ENCODE data around the gene UBR2. TPM values are rescaled to one million over a fixed set of nuclear protein-coding genes. Genes with fewer than 3 reads are reported as not detected.

Gene UBR2
- total RNA-seq (2016; rRNA removed; fragmentation: Illumina TruSeq; extraction: Trizol) (29.3 and 39.3 TPM in 2 replicates), polyA plus RNA-seq (2011; rRNA removed) (14.8 and 17.6 TPM in 2 replicates), polyA minus RNA-seq (2011; rRNA and poly(A)+ RNA removed; ENCODE audit: low replicate concordance) (16.4 and 17.3 TPM in 2 replicates), Bru-seq, nascent RNA (percentile 86 among the genes with signal in this experiment), BruChase-seq, experiment 1, labeled RNA remaining after a 6-hour chase (percentile 86 among the genes with signal in this experiment), BruChase-seq, experiment 2, labeled RNA remaining after a 2-hour chase (percentile 86 among the genes with signal in this experiment)
- total RNA-seq (2016; cell fraction: cytosol; rRNA removed; fragmentation: Illumina TruSeq; extraction: Trizol; ENCODE audit: low read depth), result 4.9 and 5.0 TPM in 2 replicates
- 28.5 and 36.6 TPM in 2 replicates for total RNA-seq (2016; cell fraction: insoluble cytoplasmic fraction; rRNA removed; fragmentation: Illumina TruSeq; extraction: Trizol)
- total RNA-seq (2016; cell fraction: membrane; rRNA removed; fragmentation: Illumina TruSeq; extraction: Trizol), result 5.9 and 6.6 TPM in 2 replicates
- 33.6 and 38.5 TPM in 2 replicates for total RNA-seq (2016; cell fraction: nucleus; rRNA removed; fragmentation: Illumina TruSeq; extraction: Trizol)
- polyA plus RNA-seq (2011; cell fraction: cytosol; rRNA removed), result 6.1 and 9.3 TPM in 2 replicates
- polyA plus RNA-seq (2011; cell fraction: nucleus; rRNA removed), result 21.6 and 22.5 TPM in 2 replicates
- 11.2 and 13.1 TPM in 2 replicates for polyA plus RNA-seq (2012)
- 0.72 and 0.75 TPM in 2 replicates for polyA plus RNA-seq (2016; cell fraction: cytosol; fragmentation: Illumina TruSeq; extraction: Trizol; ENCODE audit: low read depth)
- 14.8 and 15.8 TPM in 2 replicates for polyA plus RNA-seq (2016; cell fraction: insoluble cytoplasmic fraction; fragmentation: Illumina TruSeq; extraction: Trizol; ENCODE audit: low read depth)
- polyA plus RNA-seq (2016; cell fraction: membrane; fragmentation: Illumina TruSeq; extraction: Trizol; ENCODE audit: low read depth), result 1.4 and 1.5 TPM in 2 replicates
- 28.2 and 31.8 TPM in 2 replicates for polyA plus RNA-seq (2016; cell fraction: nucleus; fragmentation: Illumina TruSeq; extraction: Trizol; ENCODE audit: insufficient read depth, low read depth)
- 17.6 and 20.7 TPM in 2 replicates for polyA minus RNA-seq (2011; cell fraction: cytosol; rRNA and poly(A)+ RNA removed)
- 50.2 and 58.7 TPM in 2 replicates for polyA minus RNA-seq (2011; cell fraction: nucleus; rRNA and poly(A)+ RNA removed)
- long read RNA-seq, experiment 1, partial matches to known transcripts, result 6 of 9 reads
- long read RNA-seq, experiment 1, other reads (novel, unspliced or antisense), result 3 of 9 reads
- long read RNA-seq, experiment 2, full-length matches to known transcripts, result 6 of 37 reads
- long read RNA-seq, experiment 2, partial matches to known transcripts, result 18 of 37 reads
- long read RNA-seq, experiment 2, other reads (novel, unspliced or antisense), result 13 of 37 reads

DNA sequence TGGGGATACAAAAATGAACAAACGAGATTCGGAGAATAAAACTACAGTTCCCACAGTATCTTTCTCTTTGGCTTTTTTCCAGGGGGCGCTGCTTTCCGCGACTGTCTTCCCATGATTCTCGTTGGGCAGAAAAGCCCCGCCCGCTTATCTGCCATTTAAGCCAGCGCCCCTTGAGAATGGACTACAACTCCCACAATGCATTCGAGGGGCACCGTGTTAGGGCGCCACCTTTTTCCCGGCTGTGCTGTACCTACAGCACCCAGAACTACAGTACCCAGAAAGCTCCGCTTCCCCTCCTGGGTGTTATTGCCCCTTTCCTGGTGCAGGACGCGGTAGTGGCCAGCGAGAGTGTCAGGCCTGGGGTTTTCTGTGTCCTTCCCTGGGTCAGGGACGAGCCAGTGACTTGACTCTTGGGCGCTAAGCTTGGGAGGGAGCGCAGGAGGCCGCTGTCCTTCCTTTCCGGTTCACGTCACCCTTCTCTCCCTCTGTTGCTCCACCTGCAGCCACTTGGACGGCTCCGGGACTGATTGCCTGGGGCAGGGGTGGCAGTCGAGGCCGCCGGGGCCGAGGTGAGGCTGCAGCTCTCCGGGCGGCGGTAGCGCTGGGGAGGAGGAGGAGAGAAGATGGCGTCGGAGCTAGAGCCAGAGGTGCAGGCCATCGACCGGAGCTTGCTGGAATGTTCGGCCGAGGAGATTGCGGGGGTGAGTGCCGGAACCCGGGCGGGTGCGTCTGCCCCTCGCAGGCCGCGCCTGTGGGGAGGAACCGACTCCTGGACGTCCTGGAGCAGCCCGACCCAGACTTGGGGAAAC is at the start of gene UBR2:
Gene UBR2, plus strand, starts transcription at position 333 of the 809 bp plus-strand sequence. Its CDS starts 291 bp downstream, at position 624.
- Histone ChIP-seq H3K4me2 (ENCODE audit: low read depth, low read length) (peak within 1 kb of the TSS; percentile 90), H3K4me3 (replicated peaks in 1 of 3; ENCODE audit: insufficient read depth in 1 of 3, low read depth in 2 of 3, low read length in 3 of 3) (peak within 1 kb of the TSS; percentile 95 to 99 (median 96)), H4K20me1 (ENCODE audit: insufficient read depth, low read length) (0 out of 2 replicates have a peak, but pooled peaks cover 16% of the 10 kb centered on the region), H2AFZ (ENCODE audit: low read length) (peak within 1 kb of the TSS; percentile 30), H3K27me3 (ENCODE audit: control insufficient read depth in 1 of 2, insufficient read depth in 2 of 2, low read length in 2 of 2) (peaks cover 0 to 5% of the 10 kb centered on the region in 2 experiments; a peak in 1 of 5 replicates), H3K79me2 (ENCODE audit: insufficient read depth, low read length) (peaks cover 42% of the 10 kb centered on the region), H3K9ac (ENCODE audit: insufficient read depth, low read depth, low read length) (peak within 1 kb of the TSS; percentile 93), H3K9me3 (ENCODE audit: low read length) (no peaks in the 10 kb centered on the region), H3K27ac (ENCODE audit: extremely low read length, insufficient read depth, low read length) (peak within 1 kb of the TSS; percentile 93), H3K36me3 (replicated peaks in 1 of 2; ENCODE audit: control insufficient read depth in 1 of 2, insufficient read depth in 2 of 2, low read length in 2 of 2) (no peaks in the 10 kb centered on the region), H3K4me1 (ENCODE audit: insufficient read depth, low read length) (peaks cover 31% of the 10 kb centered on the region)
- intact Hi-C loops (cut with micrococcal nuclease; ENCODE audit: unreplicated experiment), result loop anchor here (10.0 kb wide), 1 partner anchor 181 kb away; the partner anchor contains the start of gene TBCC
- peak; percentile 98 for ATAC-seq
- in situ Hi-C loops (cut with HindIII; ENCODE audit: extremely low pct_ligation_motif_present, low pct_unique_long_range_greater_than_20kb), result no loop called here
- DNase-seq (ENCODE audit: low spot score), result peak; percentile 99
- 2% methylated on average over 33 of the region's 50 CpGs for WGBS (ENCODE audit: low lambda C conversion rate)
- TSS peak; percentile 57 for BruUV-seq (replicated peaks)
- peak; percentile 89 for FAIRE-seq
- ChIA-PET CTCF (ENCODE audit: low intra/inter-chr PET ratio, low total read pairs) (no interaction called here), POLR2A (interaction anchor here (0.7 to 3.3 kb wide), 16 partner anchors 12 to 1491 kb away, joined by 3 to 25 read pairs (median 4); partner anchors contain the start of genes BICRAL, MRPS10, NFYA and OARD1)
- 0 out of 2 replicates have a peak, but pooled peaks have one; percentile 15 for TF ChIP-seq ATRX (CRISPR knock-in tag; IDR thresholded peaks at IDR 0.05; ENCODE audit: borderline replicate concordance)
- TF ChIP-seq, protein P1, sequence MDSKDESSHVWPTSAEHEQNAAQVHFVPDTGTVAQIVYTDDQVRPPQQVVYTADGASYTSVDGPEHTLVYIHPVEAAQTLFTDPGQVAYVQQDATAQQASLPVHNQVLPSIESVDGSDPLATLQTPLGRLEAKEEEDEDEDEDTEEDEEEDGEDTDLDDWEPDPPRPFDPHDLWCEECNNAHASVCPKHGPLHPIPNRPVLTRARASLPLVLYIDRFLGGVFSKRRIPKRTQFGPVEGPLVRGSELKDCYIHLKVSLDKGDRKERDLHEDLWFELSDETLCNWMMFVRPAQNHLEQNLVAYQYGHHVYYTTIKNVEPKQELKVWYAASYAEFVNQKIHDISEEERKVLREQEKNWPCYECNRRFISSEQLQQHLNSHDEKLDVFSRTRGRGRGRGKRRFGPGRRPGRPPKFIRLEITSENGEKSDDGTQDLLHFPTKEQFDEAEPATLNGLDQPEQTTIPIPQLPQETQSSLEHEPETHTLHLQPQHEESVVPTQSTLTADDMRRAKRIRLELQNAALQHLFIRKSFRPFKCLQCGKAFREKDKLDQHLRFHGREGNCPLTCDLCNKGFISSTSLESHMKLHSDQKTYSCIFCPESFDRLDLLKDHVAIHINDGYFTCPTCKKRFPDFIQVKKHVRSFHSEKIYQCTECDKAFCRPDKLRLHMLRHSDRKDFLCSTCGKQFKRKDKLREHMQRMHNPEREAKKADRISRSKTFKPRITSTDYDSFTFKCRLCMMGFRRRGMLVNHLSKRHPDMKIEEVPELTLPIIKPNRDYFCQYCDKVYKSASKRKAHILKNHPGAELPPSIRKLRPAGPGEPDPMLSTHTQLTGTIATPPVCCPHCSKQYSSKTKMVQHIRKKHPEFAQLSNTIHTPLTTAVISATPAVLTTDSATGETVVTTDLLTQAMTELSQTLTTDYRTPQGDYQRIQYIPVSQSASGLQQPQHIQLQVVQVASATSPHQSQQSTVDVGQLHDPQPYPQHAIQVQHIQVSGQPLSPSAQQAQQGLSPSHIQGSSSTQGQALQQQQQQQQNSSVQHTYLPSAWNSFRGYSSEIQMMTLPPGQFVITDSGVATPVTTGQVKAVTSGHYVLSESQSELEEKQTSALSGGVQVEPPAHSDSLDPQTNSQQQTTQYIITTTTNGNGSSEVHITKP (CRISPR knock-in tag; IDR thresholded peaks at IDR 0.05; ENCODE audit: low read depth), result peak; percentile 95
- peak; percentile 97 for TF ChIP-seq TAF1 (CRISPR knock-in tag; IDR thresholded peaks at IDR 0.05)
- no peak for TF ChIP-seq ZNF251 (CRISPR knock-in tag; IDR thresholded peaks at IDR 0.05)
- TF ChIP-seq, protein P2, sequence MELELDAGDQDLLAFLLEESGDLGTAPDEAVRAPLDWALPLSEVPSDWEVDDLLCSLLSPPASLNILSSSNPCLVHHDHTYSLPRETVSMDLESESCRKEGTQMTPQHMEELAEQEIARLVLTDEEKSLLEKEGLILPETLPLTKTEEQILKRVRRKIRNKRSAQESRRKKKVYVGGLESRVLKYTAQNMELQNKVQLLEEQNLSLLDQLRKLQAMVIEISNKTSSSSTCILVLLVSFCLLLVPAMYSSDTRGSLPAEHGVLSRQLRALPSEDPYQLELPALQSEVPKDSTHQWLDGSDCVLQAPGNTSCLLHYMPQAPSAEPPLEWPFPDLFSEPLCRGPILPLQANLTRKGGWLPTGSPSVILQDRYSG (CRISPR knock-in tag; IDR thresholded peaks at IDR 0.05), result no peak
- TF ChIP-seq KDM3A (CRISPR knock-in tag; IDR thresholded peaks at IDR 0.05; ENCODE audit: low read depth), result peak; percentile 95
- TF ChIP-seq TSC22D2 (CRISPR knock-in tag; IDR thresholded peaks at IDR 0.05; ENCODE audit: borderline replicate concordance), result peak; percentile 36; the same call in 1 of the 2 replicates
- 0 out of 2 replicates have a peak, but pooled peaks have one; percentile 77 for TF ChIP-seq ZNF232 (CRISPR knock-in tag; IDR thresholded peaks at IDR 0.05; ENCODE audit: borderline replicate concordance)
- TF ChIP-seq ZNF782 (CRISPR knock-in tag; IDR thresholded peaks at IDR 0.05; ENCODE audit: borderline replicate concordance), result no peak; the same call in 1 of the 2 replicates
- TF ChIP-seq, protein P3, sequence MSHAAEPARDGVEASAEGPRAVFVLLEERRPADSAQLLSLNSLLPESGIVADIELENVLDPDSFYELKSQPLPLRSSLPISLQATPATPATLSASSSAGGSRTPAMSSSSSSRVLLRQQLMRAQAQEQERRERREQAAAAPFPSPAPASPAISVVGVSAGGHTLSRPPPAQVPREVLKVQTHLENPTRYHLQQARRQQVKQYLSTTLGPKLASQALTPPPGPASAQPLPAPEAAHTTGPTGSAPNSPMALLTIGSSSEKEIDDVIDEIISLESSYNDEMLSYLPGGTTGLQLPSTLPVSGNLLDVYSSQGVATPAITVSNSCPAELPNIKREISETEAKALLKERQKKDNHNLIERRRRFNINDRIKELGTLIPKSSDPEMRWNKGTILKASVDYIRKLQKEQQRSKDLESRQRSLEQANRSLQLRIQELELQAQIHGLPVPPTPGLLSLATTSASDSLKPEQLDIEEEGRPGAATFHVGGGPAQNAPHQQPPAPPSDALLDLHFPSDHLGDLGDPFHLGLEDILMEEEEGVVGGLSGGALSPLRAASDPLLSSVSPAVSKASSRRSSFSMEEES (CRISPR knock-in tag; IDR thresholded peaks at IDR 0.05), result no peak
- TF ChIP-seq KLF9 (CRISPR knock-in tag; IDR thresholded peaks at IDR 0.05; ENCODE audit: low read depth), result peak; percentile 94
